GM21529 (cell line): ENCODE results near the gene SMIM8.
"Not testable (repeated sequence)": the region's sequence is repeated elsewhere in the genome, so short reads cannot be mapped to it uniquely, and the experiment has no call there.

Experiments used
- ATAC-seq: cut with Tn5 transposase; IDR thresholded peaks from one replicate; pipeline ENCODE4 v1.9.1; 2021; ENCODE audit not compliant: unreplicated experiment

Gene SMIM8, protein sequence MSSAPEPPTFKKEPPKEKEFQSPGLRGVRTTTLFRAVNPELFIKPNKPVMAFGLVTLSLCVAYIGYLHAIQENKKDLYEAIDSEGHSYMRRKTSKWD

GRCh38 chr6:87322304-87323212 lies at the start of gene SMIM8:
Gene SMIM8, plus strand, starts transcription at chr6:87322588. Its CDS starts 14,444 bp downstream, at chr6:87337032.
- ATAC-seq: peak; percentile 99

- ATAC-seq: no peak
Observed at GRCh38 chr6:87274660-87275274, 47.6 kb upstream of the SMIM8 start.

DNA sequence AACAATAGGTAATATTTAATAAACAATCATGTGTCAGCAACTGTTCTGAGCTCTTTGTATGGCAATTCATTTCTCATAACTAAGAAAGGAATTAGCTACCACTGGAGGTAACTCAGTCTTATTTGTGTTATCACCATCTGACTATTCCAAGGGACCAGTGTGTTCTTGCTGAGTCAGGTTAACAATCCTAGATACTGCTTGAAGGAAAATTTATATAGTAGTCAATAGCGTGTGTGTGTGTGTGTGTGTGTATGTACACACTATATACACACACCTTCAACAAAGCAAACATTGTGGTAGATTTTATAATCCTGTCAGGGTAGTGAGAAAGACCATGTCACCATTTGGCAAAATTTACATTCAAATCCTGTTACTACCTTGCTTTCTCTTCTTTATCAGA lies 45.8 kb upstream of the SMIM8 start:
- no peak for ATAC-seq

- no peak for ATAC-seq
Observed at GRCh38 chr6:87277123-87277522, 45.3 kb upstream of the SMIM8 start.

DNA sequence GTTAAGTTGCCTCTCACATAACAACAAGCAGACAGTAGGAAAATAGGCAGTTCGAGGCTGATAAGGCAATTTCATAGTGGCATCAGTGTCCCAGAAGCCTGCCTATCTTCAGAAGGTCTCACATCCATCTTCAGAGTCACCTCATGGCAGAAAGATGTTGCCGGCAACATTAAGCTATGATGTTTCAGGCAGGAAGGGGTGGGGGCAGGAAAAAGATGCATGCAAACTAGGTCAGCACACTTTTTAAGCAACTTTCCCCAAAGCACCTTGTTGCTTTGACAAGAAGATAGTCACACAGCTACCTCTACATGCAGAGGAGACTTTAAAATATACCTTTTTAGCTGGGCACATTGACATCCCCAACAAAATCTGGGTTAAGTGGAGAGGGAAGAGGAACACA lies 43.2 kb upstream of the SMIM8 start:
- no peak for ATAC-seq

GRCh38 chr6:87281426-87281825 lies 41.0 kb upstream of the SMIM8 start:
- ATAC-seq: no peak

DNA sequence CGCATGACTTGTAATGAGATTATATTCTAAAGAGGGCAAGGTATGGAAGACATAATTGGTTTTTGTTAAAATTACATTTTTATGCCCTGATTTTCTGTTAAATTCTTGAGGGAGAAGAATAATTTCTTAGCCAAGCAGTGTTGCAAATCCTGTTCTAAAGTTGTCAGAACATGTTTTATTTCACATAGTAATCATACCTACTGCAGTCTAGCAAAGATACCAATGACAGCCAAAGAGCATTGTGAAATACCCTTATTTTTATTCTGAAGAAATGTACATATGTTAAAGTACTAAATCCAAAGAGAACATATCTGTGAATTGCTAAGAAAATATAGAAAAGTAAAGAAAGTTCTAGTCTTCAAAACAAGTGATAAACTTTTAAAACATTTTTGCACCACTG lies 39.6 kb upstream of the SMIM8 start:
- no peak for ATAC-seq

GRCh38 chr6:87283461-87283860 lies 38.9 kb upstream of the SMIM8 start:
- no peak for ATAC-seq

DNA sequence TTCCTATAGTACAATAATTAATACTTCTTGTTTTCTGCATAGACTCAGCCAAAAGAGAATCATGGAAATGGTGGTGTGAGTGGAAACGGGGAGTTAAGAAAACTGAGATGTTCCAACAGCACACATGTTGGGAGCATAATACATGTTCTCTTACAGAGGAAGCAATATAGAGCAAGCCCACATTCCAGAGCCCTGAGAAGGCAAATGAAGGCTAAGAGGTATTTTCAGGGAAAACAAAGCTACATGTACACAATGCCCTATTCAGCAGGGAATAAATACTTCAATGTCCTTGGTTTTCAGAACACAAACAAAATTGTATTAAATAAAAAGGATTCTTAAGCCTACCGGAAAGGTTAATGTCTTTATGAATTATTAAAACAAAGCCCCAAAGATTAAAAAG lies 35.1 kb upstream of the SMIM8 start:
- no peak for ATAC-seq

DNA sequence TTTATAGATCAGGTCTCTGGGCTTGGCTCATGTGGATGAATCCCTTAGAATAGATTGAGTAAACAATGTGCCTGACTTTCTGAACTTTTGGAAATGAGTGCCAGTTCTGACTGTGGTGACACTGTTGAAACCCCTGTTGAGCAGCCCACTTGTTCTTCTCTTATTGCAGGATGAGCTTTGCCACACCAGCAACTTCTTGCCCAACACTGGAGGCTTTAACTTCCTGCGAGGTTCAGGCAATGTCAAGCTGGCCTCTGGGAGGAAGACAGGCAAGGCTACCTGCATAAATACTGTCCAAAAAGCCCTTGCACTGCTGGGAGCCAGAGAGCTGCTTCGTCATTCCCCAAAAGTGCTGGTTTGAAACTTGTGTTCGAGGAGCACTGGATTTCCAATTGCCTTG lies 32.8 kb upstream of the SMIM8 start:
- ATAC-seq: no peak

DNA sequence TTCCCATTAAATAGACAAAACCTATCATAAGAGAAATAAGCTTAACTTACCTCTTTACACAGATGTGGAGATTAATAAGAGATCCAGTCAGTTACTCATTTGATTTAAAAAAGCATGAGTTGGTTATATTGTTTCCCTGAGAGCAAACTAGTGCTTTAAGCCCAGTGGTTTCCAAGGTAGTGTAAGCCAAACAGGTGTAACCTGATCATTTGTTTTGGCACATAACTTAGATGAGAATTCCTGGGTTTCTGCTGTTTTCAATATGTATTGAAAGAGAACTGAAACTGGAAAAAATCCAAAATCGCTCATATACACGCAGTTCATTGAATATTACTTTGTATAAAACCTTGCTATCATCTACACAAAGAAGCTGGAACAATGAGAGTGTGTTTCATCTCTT lies 30.5 kb upstream of the SMIM8 start:
- ATAC-seq: no peak

GRCh38 chr6:87293526-87293925 lies 28.9 kb upstream of the SMIM8 start:
- no peak for ATAC-seq

DNA sequence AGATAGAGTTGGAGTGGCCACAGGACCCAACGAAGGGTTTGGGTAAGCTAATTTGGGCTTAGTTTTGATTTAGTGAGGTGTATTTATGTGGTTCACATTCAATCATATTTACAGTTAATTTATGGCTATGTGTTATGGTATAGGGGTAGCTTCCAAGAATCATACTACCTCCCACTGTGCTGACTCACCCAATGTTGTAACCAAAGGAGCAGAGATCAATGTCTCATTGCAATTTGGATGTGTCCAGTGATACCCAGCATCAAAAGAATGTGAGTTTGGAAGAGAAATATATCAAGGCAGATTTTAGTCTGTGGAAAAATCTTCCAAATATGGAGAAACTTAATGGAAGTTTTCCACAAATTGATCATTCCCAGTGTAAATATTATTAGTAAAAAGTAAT lies 25.3 kb upstream of the SMIM8 start:
- ATAC-seq: no peak

- not testable (repeated sequence) for ATAC-seq
Observed at GRCh38 chr6:87301277-87301676, 21.1 kb upstream of the SMIM8 start.

DNA sequence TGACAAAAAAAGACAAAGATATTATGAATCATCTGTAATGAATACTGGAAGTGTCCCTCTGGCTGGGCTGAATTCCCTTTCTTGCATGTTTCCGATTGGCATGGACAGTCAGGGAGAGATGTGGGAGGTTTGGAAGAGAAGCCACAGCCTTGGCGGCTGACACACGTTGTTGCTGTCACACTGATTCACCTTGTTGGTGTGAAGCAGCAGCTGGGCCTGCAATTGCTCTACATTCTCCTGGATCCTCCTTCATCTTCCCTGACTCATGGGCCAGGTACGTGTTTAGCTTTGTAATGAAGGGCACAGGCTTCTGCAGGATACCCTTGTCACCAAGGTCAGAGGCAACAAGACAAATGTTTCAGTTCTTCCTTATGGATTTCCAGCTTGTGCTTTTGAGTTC lies 13.4 kb upstream of the SMIM8 start:
- ATAC-seq: no peak

- no peak for ATAC-seq
Observed at GRCh38 chr6:87312860-87313259, 9.5 kb upstream of the SMIM8 start.

- ATAC-seq: no peak
Observed at GRCh38 chr6:87315071-87315470, 7.3 kb upstream of the SMIM8 start.

- no peak for ATAC-seq
Observed at GRCh38 chr6:87319271-87319987, 3.0 kb upstream of the SMIM8 start.

- not testable (repeated sequence) for ATAC-seq
Observed at GRCh38 chr6:87323880-87324279, 1.5 kb downstream of the SMIM8 start.

GRCh38 chr6:87330961-87331360 lies 8.6 kb downstream of the SMIM8 start:
- no peak for ATAC-seq

DNA sequence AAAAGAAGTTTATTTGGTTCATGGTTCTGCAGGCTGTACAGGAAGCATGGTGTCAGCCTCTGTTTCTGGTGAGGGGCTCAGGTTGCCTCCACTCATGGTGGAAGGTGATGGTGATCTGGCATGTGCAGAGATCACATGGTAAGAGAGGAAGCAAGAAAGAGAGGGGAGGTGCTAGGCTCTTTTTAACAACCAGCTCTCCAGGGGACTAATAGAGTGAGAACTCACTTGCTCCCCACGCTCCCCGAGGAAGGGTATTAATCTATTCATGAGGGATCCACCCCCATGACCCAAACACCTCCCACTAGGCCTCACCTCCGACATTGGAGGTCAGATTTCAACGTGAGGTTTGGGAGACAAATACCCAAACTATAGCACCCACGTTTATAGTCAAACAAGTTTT lies 10.6 kb downstream of the SMIM8 start:
- ATAC-seq: no peak
